ENCODE measurements around the gene OVOL3.

- no peak for TF ChIP-seq SPI1 (IDR thresholded peaks at IDR 0.05; ENCODE audit: low read depth, low read length)
- TF ChIP-seq POLR2AphosphoS5 (IDR thresholded peaks at IDR 0.05; ENCODE audit: low read depth, low read length), result no peak
- no peak for TF ChIP-seq POLR2A (IDR thresholded peaks at IDR 0.05; ENCODE audit: low read depth, low read length)
- no peak for TF ChIP-seq TAF1 (IDR thresholded peaks at IDR 0.05; ENCODE audit: low read depth, low read length)
- TF ChIP-seq PAX5 (IDR thresholded peaks at IDR 0.05; ENCODE audit: insufficient read depth, low read length, severe bottlenecking), result no peak
- TF ChIP-seq POU2F2 (IDR thresholded peaks at IDR 0.05; ENCODE audit: low read depth, low read length), result no peak
Measured at GRCh38 chr19:36153126-36153525, 42.2 kb downstream of the OVOL3 start.

Measured in GM12891 (cell line).